GM19035 (cell line): ENCODE results near the gene HSD17B13.
"Not testable (repeated sequence)": the region's sequence is repeated elsewhere in the genome, so short reads cannot be mapped to it uniquely, and the experiment has no call there.

Source experiments
- ATAC-seq: cut with Tn5 transposase; IDR thresholded peaks from one replicate; pipeline ENCODE4 v1.9.1; 2021; ENCODE audit not compliant: unreplicated experiment

HSD17B13 gene

DNA sequence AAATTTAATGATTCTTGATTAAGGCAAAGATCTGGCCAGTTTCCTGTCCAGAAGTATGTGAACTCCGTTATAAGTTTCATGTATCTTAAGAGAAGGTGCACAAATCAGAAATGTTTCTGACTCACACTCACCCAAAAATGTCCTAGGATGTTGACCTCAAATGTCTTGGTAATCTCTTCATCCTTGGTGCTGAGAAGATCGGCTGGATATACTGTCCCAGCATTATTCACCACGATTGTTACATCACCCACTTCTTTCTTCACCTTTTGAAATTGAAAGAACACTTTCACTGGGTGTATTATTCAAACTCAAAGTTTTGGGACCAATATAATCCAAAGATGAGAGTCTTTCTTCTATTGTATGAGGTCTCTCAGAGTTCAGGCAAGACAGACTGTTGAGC lies 5.7 kb downstream of the HSD17B13 start:
- ATAC-seq: no peak

DNA sequence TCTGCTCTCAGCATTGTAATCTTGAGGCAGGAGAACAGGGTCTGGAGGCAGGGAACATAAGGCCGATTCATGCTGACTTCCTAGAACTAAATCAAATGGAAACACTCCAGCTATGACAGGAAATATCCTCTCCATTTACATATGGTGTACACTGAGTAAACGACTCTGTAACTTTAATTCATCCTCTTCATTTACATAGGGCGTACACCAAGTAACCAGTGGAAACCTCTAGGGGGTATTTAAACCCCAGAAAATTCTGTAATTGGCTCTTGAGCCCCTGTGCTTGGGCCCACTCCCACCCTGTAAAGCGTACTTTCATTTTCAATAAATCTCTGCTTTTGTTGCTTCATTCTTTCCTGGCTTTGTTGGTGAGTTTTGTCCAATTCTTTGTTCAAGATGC lies 7.7 kb downstream of the HSD17B13 start:
- not testable (repeated sequence) for ATAC-seq

DNA sequence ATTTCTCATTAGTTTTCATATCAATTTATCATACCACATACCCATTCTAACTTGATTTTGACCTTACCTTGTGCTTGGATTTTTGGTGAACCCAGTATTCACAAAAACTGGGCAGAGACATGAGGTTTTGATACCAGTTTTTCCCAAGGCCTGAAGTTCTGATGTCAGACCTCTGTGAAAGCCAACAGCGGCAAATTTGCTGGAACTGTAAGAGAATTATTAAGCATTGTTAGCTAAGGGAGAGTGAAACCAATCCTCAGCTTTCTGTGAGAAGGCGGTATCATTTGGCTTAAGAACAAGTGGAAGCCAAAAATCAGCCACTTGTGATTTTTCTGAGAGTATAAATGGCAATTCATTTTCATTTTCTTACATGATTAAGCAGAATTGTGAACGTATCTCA lies 8.9 kb downstream of the HSD17B13 start:
- no peak for ATAC-seq

DNA sequence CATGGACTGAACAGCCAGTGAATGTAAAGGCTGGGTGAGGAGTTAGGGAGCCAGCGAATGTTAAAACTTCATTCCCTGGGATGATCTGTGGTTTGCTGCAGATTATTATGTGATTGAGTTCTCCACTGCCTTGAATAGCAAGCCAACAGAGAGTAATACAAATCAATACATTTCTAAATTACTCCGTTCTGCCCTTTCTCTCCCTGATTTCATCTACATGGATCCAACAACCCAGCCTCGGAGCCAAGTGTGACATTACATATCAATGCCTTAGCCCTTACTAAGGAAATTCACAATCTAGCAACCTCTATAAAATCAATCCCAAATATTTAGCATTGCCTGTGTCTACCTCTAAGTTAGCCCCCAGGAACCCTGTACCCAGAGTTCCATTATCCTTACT lies 11.0 kb downstream of the HSD17B13 start:
- ATAC-seq: no peak

DNA sequence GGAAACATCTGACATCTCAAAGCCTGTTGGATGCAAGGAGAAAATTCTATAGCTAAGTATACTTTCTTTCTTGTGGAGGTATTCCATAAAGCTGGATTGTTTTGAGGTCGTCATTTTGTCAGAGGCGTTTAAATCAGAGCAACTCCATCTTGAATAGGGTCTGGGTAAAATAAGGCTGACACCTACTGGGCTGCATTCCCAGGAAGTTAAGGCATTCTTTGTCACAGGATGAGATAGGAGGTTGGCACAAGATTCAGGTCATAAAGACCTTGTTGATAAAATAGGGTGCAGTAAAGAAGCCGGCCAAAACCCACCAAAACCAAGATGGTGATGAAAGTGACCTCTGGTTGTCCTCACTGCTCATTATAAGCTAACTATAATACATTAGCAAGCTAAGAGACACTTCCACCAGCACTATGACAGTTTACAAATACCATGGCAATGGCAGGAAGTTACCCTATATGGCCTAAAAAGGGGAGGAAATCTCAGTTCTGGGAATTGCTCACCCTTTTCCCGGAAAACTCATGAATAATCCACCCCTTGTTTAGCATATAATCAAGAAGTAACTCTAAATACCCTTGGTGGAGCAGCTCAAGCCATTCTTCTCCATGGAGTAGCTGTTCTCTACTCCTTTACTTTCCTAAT lies 11.9 kb downstream of the HSD17B13 start:
- ATAC-seq: no peak

DNA sequence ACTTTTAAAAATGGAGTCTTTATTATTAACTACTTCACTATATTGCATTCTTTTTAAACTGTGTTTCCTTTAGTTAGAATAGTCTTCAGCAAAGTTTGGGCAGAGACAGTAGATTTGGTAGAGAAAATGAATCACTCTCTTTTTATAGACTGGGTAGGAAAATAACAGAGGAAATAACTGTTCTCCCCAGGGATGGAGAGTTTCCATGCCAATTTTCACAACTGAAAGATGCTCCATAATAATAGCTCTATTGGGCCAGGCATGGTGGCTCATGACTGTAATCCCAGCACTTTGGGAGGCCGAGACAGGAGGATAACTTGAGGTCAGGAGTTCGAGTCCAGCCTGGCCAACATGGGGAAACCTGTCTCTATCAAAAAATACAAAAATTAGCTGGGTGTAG lies 13.1 kb downstream of the HSD17B13 start:
- ATAC-seq: no peak

DNA sequence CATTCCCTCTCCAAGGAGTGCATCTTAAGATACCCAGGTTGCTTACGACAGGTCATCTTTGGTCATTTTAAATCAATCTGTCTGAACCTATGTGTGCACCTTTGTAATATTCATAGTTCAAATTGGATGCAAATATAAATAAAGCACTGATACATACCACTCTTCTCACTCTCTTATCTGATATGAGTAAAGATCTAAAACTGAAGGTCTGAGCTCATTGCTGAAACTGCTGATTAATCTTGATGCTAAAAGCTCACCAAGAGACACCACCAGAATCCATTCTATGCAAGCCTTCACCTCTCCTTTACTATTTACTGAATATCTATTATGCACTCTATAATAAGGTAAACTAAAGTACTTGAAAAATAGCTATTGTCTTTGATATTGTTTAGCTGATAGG lies 16.6 kb downstream of the HSD17B13 start:
- no peak for ATAC-seq

DNA sequence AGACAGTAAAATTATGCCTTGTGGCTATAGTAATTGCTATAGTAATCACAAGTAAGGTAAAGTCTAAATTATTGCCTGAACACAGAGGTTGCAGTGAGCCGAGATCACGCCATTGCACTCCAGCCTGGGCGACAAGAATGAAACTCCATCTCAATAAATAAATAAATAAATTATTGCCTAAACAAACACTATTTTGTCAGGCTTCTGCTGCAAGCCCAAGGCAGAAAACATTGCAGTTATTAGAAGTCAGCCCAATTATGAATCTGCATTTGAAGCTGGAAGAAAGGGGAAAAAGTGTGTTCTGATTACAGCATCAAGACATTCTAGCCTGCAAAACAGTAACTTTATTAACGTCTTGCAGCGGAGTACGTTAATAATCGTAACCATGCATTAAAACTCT lies 17.1 kb downstream of the HSD17B13 start:
- no peak for ATAC-seq

DNA sequence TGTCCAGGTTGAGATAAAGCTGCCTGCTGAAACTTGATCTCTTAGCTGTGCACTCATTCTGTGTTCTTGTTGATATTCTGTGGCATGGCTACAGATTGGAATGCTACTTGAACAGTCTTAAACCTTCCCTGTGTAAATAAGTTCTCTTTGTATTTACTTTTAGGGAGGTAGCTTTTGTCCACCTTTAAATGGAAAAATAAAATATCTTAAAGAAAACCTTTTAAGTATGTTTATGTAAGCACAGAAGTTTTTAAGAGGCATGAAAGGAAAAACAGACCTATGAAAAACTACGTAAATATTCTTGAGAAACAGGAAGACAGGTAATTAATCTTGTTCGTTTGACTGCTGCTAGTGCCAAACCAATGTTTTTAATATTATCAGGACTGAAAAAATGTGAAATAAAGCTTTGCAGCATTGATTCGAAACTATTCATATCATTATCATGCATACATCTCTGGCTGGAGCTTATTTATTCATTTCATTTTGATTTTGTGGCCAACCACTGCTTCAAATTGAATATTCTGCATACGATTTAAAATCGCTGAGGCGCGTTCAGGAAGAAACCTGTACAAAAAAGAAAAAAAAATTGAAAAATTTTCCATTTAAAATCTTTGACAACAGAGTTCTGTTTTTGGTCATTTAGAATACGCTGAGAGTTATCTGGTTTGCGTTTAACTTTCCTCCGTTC lies 17.8 kb downstream of the HSD17B13 start:
- ATAC-seq: no peak

DNA sequence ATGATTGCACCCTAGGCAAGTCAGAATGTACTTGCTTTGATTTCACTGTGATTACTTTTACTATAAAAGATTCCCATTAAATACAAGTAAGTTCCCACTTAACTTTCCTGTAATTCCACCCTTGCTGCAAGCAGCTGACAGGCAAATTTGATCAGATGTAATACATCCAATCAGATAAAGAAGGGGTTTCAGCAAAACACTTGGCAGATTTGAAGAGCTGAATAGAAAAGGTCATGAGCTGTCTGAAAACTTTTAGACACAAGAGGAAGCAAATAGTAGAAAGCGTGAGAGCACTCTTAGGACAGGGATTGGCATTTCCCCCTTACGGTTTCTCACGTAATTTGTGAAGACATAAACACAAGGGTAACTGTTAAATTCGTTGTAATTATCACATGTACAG lies 22.8 kb downstream of the HSD17B13 start:
- ATAC-seq: no peak

DNA sequence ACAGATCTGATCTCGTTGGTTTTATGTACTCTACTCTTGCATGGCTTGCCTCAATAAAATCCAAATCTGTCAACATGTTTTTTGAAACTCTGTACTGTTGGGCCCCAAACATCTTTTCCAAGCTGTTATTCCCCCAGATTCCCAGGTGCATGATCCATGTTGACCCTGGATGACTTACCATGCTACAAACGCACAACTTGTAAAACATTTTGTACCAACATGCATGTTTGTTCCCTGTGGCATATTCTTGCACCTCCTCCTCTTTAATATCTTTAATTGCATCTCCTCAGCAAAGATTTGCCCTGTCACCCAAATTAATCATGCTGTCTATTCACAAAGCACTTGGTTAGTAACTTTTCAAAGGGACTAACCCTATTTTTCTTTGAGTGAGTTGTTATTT lies 24.3 kb downstream of the HSD17B13 start:
- ATAC-seq: no peak

DNA sequence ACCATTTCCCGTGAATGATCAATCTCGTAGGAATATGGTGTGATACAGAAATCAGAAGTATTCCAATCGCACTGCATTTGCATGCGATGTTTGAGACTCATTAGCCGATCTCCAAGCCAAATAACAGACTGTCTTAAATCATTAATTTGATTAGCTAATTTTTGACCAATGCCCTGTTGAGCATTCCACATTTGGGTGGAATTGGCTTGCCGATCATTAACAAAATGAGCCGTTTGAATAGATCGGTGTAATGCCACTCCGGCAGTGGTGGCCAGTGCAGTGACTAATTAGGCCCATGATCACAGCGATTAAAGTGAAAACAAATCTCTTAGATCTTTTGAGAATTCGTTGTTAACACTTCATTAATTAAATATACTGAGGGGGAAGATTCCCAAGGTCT lies 27.8 kb downstream of the HSD17B13 start:
- ATAC-seq: not testable (repeated sequence)

DNA sequence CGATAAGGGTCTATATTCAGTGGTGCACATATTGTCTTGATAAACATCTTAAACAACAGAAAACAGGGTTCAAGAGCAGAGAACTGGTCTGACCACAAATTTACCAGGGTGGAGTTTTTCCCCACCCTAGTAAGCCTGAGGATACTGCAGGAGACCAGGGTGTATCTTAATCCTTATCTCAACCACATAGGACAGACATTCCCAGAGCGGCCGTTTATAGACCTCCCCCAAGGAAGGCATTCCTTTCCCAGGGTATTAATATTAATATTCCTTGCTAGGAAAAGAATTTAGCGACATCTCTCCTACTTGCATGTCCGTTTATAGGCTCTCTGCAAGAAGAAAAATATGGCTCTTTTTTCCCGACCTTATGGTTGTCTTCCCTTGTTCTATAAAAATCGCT lies 28.8 kb downstream of the HSD17B13 start:
- ATAC-seq: not testable (repeated sequence)

DNA sequence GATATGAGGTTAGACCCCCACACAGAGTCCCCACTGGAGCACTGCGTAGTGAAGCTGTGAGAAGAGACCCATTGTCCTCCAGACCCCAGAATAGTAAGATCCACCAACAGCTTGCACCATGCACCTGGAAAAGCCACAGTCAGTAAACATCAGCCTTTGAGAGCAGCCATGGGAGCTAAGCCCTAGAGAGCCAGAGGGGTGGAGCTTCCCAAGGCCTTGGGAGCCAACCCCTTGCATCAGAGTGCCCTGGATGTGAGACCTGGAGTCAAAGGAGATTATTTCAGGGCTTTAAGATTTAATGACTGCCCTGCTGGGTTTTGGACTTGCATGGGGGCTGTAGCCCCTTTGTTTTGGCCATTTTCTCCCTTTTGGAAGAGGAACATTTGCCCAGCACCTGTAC lies 35.7 kb downstream of the HSD17B13 start:
- ATAC-seq: no peak

DNA sequence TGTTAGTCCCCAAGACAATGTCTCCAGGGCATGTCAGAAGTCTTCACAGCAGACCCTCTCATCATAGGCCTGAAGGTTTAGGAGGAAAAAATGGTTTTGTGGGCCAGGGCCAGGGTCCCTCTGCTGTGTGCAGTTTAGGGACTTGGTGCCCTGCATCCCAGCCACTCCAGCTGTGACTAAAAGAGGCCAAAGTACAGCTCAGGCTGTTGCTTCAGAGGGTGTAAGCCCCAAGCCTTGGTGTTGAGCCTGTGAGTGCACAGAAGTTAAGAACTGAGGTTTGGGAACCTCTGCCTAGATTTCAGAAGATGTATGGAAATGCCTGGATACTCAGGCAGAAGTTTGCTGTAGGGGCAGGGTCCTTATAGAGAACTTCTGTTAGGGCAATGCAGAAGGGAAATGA lies 38.4 kb downstream of the HSD17B13 start:
- not testable (repeated sequence) for ATAC-seq

DNA sequence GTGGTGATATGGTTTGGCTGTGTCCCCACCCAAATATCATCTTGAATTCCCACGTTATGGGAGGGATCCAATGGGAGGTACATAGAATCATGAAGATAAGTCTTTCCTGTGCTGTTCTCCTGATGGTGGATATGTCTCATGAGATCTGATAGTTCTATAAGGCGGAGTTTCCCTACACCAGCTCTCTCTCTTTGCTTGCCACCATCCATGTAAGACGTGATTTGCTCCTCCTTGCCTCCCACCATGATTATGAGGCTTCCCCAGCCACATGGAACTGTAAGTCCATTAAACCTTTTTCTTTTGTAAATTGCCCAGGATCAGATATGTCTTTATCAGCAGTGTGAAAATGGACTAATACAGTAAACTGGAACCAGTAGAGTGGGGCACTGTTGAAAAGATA lies 39.5 kb downstream of the HSD17B13 start:
- no peak for ATAC-seq

DNA sequence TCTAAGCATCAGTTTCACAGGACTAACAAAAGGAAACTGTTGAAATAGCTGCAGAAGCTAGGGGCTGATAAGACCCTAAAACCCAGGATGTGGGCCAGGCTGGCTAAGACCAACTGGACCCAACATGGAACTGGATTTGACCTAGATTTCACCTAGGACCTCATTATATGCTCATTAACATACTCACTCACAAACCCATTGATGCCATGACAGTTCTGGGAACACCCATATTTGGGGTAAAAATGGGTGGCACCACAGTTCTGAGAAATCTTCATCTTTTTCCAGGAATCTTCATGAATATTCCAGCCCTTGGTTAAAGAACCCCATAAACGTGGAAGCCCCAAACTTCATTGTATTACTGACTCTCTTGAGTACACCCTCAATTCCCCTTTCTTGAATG lies 41.1 kb downstream of the HSD17B13 start:
- ATAC-seq: no peak

DNA sequence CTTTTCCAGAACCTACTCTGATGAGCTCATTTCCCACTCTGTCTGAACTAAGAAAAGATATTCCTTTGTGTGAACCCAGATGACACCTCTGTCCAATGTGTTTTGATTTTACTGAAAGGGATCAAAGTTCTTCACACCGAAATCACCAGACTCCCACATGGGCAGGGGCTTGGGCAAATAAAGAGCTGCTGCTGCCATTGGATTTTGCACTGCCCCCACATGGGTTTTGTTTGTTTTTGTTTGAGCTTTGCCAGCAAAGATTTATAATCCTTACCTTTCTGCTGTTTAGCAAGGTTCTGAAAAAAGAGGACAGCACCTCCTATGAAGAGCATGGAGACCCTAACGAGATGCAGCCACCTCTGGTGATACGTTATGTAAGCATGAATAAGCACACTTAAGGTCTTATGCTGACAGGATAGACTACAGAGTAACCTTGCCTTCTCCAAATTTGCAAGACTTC lies 44.3 kb downstream of the HSD17B13 start:
- no peak for ATAC-seq

DNA sequence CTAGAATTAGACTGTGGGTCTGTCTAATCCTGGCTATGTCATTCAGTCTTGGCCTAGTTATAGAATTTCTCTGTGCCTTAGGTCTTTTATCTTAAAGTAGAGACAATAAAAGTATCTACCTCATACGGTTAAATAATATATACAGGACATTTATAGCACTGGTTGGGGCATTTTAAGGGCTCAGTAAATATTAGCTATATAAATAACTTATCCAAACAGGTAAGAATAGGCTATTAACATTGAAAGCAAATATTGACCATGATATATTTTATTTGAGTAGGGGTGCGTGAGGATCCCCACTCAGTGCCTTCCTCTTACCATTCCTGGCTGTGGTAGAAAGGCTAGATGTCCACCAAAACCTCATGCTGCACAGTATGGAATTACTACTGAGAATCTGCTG lies 47.4 kb downstream of the HSD17B13 start:
- no peak for ATAC-seq

DNA sequence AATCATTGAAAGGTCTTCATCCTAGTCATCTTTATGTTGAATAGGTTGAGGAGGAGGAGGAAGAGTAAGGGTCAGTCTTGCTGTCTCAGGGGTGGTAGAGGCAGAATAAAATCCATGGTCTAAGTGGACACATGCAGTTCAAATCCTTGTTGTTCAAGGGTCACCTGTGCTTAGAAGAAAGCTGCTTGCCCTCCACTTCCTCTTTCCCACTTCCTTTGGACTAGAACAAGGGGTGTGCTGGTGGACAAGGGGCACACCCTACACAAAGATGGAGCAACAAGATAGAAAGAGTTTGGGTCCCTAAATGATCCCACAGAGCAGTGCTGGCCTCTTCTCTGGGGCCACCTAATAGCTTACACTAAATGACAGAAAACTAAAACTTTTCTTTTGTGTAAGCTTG lies 47.9 kb downstream of the HSD17B13 start:
- no peak for ATAC-seq

DNA sequence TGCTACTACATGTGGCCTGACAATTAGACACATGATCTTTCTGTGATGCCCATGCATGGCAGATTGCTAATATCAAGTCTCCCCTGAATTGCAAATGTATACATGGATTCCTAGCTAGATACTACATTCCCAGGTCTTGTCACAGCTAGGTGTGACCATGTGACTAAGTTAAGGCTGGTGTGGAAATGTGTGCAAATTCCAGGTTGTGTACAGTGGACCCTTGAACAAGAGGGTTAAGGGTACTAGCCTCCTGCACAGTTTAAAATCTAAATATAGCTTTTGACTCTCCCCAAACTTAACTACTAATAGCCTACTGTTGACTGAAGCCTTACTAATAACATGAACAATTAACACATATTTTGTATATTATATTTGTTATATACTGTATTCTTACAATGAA lies 48.4 kb downstream of the HSD17B13 start:
- ATAC-seq: no peak

DNA sequence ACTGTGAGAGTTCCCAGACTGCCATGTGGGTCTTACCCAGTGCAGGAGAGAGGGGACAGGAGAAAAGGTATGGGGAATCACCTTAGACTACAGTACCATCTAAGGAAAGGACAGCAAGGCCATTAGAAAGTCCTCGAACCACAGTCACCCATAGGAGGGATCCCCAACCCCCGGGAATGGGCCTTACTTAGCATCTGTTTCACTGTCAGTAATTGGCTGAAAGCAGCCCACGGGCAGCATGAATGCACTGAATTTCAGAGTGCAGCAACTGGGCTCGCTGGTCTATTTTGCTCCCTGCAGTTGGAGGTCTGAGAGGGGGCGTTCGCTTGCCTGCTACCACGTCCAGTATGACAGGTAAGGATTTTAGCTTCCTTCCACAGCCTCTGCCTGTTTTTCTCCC lies 51.9 kb downstream of the HSD17B13 start:
- ATAC-seq: no peak

DNA sequence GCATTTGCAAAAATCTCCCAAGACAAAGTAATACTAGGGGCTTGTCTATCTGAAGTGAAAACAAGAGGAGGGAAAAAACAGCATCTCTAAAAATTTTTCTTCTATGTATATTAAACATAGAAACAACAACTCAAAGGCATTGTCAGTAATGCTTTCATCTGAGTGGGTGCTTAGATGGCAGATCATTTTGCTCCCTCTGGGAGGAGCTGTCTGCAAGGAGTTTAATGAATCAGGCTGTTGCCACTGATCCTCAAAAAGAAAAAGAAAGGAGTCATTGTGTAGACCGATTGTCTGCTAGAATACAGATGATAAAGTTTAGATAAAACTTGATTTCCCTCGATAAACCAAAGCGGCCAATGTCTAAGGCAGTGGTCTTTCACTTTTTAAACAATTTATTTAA lies 52.5 kb downstream of the HSD17B13 start:
- no peak for ATAC-seq
